Spleen (tissue), 7 donors: ENCODE data around the gene PSMD12.

Experiments
- CTCF ChIP-seq, 11 experiments: fragments of 200-600 bp in 7 of 11; fragments of 450-650 bp in 4 of 11; sonication (generic) in 4 of 11; IDR thresholded peaks in 8 of 11; conservative IDR thresholded peaks in 3 of 11; 1 replicate in 7 of 11; 2 replicates in 4 of 11; pipeline versions ENCODE4 v1.4.0 to v1.8.0; 2016 to 2021; ENCODE audit warnings: antibody characterized with exemption in 11 of 11, inconsistent platforms in 4 of 11, mild to moderate bottlenecking in 1 of 11
- POLR2A ChIP-seq, 3 donors: fragments of 450-650 bp; IDR thresholded peaks; one replicate each; pipeline ENCODE4 v1.5.1; 2017; ENCODE audit warnings: antibody characterized with exemption in 3 of 3, mild to moderate bottlenecking in 1 of 3
- POLR2AphosphoS5 ChIP-seq, 3 donors: sonication (generic); formaldehyde crosslinking; IDR thresholded peaks; one replicate each; pipeline ENCODE4 v1.5.1; 2017; ENCODE audit warnings: antibody characterized with exemption in 3 of 3
- donor health status: DM: no; HTN: no; CAD: no; lungs with moderate emphysema.
- donor health status: DM: no; HTN: no; CAD: no.
- donor health status: DM: no; HTN: no; CAD: no.

- TF ChIP-seq POLR2A (IDR thresholded peaks at IDR 0.05) = no peak
- no peak for TF ChIP-seq CTCF (IDR thresholded peaks at IDR 0.05 in 8 of 11, conservative IDR thresholded peaks at IDR 0.05 in 3 of 11)
- TF ChIP-seq POLR2AphosphoS5 (IDR thresholded peaks at IDR 0.05) = no peak
Observed at GRCh38 chr17:67385122-67385988, 19.0 kb upstream of the PSMD12 start.
